SK-MEL-5 (cell line): Measurements from ENCODE around the gene C1orf35. TPM values are rescaled to one million over a fixed set of nuclear protein-coding genes. Genes with fewer than 3 reads are reported as not detected.

Source experiments
- DNase-seq: peaks from one replicate; pipeline ENCODE4 v3.0.0-alpha.2; 2016; ENCODE audit warnings: low read depth, low spot score
- in situ Hi-C: cut with HindIII; loops from 2 replicates; pipeline ENCODE4 v1.10.0; 2016; ENCODE audit warnings: low sequenced_read_pairs, high pct_unique_total_duplicates, low pct_unique_long_range_greater_than_20kb
- total RNA-seq: library from RNA; depleted of rRNA; stranded (reverse); fragments of >200 nt; shearing (Covaris generic); gene quantifications from 2 replicates; pipeline ENCODE4 v1.2.3, GENCODE V29; 2014

Gene C1orf35
- total RNA-seq, 1 experiment from 2014 or later: 11.1 TPM

DNA sequence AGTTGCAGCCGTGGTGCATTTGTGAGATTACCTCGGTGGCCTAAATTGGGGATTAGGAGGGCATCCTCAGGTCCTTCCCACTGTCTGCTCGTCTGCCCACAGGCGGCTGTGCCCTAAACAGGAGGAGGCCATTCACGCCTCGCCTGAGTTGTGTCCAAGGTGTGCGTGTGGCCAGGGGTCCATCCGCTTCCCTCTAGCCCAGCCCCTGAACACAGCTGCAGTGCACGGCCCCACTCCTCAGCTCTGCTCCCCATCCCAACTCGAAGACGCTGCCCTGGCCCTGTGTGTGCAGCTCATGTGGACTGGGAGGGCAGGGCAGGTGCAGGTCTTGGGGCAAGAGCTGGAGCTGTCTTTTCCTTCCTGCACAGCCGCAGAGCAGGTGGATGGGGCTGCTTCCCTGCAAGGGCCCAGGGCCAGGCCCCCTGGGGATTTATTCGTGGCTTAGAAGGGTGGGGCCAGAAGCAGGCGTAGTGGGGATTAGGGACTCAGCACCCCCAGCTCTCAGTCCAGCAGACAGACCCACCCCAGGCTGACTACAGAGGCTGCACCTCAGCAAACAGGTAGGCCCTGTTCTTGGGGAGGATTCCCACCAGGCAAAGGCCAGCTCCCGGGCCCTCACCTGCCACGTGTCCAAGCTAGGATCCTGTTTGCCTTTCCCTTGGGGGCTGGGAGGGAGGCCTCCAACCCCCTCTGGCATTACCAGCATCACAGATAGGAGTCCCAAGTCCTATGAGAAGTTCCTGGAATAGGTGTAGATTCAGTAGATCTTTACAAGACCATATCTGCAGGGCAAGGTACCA, 41.3 kb upstream of the C1orf35 start:
- in situ Hi-C loops: no loop called here
- DNase-seq: no peak

DNA sequence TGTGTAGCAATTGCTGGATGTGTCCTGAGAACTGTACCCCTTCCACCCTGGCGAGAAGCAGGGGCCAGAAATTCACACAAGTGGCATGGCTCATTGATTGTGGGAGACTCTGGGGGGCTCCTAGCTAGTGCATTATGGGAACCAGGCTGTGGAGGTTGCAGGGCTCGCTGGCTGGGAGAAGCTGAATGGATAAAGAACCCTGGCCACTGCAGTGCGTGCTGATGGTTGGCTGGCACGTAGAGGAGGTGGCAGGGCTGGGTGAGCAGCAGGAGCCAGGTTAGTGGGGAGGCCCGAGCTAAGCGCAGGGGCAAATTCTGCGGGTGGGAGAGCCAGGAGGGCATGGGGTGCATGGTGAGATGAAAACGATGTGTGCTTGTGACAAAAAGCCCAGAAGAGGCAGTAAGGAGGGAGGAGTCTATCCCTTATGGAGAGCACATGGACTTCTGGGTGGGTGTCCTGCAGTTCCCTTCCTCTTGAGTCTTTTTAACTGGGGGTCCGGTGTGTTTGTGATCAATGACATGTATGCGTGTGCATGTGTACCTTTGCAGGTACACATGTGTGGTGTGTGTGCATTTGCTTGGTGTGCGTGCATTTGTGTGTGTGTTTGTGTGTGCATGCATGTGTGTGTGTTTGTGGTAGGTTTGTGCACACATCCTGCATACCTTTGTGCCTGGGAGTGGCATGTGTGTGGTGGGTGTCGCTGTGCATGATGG, 40.5 kb upstream of the C1orf35 start:
- DNase-seq: no peak

DNA sequence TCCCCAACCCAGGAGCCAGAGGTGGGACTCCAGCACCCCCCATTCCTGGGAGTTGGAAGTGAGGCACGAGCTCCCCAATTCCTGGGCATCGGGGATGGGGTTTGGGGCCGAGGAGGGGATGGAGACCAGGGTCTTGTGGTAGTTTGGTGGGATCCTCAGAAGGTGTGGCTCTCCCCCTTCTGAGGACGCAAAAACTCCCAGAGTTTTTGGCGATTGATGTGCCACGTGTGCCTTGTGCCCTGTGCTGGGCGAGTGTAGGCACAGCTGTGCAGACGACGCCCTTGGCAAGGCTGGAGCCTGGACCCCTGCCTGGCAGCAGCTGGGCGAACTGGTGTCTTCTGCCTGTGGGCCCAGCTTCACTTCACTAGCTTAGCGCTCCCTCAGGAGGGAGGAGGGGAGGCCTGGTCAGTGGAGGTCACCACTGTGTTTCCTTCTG, 39.6 kb upstream of the C1orf35 start:
- no peak for DNase-seq
- in situ Hi-C loops: no loop called here

More for the DNA sequence above, 40.5 kb upstream of the C1orf35 start:
- in situ Hi-C loops: no loop called here

DNA sequence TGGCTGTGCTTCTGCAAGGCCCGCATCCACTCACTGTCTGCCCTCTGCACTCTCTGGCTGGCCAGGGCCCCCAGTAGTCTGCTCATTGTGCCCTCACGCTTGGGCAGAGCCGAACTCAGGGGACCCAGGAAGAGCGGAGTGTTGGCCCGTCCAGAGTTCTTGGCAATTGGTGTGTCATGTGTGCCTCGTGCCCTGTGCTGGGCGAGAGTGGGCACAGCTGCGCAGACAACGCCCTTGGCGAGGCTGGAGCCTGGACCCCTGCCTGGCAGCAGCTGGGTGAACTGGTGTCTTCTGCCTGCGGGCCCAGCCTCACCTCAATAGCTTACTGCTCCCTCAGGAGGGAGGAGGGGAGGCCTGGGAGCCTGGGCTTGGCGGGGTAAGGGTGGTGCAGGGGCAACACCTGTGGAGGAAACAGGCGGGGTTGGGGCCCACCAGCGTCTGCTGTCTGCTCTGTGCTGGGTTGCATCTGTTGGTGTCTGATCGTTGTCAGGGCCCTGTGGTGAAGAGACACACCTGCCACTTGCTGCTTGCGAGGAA, 39.1 kb upstream of the C1orf35 start:
- in situ Hi-C loops: no loop called here
- DNase-seq: no peak

DNA sequence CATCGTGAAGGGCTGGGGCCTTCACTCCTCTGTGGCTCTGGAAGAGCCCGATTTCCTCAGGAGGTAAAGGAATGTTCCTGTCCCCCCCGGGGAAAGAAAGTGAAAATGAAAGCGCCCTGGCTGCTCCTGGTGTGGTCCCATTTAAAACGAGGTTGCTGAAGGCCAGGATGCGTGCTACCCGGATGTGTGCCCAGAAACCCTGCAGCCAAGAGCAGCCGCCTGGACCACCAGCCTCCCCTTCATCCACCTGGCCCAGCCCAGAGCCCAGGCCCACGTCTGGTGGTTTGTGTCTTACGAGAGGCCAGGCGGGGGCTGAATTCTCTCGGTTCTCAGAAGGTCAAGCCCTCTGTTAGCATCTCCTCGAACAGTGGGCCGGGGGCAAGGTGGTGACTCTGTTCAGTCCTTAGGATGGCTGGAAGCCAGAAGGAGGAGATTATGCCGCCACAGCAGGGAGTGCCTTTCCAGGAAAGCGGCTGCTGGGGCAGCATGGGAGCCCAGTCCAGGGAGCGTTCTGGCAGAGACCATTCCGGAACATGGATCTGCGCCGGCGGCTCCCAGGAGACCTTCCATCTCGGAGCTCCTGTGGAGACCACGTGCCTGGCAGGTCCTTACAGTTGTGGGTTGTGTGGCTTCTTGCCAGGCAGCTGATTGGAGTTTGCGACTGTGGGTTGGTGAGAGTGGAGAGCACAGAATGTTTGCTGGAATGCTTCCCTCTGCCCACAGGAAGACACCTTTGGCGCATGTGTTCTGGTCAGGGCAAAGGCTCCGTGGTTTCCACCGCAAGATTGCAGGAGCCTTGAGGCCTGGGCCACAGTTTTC, 38.3 kb upstream of the C1orf35 start:
- DNase-seq: peak; percentile 24

DNA sequence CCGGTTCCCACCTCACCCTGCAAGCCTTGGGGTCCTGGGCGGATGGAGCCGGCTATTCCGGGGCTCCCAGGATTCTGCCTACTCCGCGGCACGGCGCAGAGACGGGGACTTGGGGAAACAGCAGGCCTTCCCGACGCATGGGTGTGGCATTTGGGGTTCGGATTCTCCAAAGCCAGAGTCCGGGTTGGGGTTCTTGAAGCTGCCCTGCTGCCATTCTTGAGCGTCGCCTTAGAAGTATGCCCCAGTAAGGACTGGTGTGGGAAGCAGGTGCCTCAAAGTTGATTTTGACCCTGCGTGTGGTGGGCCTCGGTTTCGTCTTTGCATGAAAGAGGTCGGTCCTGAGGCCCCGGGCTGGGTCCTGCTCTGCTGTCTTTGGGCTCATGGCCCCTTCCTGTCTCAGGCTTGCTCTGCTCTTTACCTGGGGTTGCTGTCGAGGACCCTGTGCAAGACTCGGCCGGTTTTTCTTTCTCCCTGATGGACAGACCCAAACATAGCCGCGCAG, 37.6 kb upstream of the C1orf35 start:
- no peak for DNase-seq
- in situ Hi-C loops: no loop called here

More for the DNA sequence above, 38.3 kb upstream of the C1orf35 start:
- in situ Hi-C loops: no loop called here

DNA sequence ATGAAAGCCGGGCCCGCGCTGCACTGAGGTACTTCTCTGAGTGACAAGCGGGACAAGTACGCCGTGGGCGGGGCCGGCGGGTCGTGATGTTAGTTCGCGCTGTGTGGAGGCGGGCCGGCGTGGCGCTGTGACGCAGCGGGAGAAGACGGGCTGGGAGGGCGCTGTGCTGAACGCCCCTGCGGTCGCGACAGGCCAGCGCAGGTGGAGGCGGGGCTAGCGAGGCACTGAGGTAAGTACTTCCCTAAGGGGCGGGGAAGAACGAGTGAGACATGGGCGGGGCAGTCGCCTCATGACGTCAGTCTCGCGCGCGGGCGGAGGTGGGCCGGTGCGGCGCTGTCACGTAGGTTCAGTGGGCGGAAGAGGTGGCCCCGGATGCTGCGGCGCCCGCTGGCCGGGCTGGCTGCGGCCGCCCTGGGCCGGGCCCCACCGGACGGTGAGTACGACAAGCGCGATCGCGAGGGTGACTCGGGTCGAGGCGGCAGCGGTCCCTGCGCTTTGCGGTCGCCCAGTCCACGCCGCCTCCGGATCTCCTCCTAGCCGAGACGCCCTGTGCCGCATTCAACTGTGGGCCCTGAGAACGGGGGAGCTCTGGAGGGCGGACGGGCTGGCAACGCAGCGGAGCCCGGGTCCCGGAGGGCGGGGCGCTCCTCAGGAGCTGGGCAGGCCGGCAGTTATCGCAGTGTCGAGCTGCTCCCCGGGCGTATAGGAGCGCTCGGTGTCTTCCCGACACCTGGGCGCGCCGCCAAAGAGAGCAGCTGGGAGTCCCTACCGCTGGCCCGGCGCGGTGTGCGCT, 37.0 kb upstream of the C1orf35 start, which contains the start of gene GUK1:
Gene GUK1 (plus strand): TSS at position 349 of the 793 bp plus-strand sequence. CDS start 24 bp downstream, at position 373.
- peak; percentile 99 for DNase-seq
- in situ Hi-C loops: no loop called here

DNA sequence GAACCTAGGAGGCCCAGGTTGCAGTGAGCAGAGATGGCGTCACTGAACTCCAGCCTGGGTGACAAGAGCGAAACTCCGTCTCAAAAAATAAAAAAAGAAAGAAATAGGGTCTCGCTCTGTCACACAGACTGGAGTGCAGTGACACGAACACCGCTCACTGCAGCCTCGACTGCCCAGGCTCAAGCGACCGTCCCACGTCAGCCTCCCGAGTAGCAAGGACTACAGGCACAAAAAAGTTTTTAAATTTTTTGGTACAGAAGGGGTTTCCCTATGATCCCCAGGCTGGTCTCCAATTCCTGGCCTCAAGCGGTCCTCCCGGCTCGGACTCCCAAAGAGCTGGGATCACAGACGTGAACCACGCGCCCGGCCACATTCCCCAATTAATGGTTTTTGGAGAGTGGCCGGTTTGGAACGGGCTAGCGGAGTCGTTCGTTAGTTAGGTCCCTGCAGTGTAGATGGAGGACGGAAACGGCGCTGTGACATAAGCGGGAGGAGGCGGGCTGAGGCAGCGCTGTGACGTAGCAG, 36.3 kb upstream of the C1orf35 start:
- DNase-seq: no peak
- in situ Hi-C loops: no loop called here

DNA sequence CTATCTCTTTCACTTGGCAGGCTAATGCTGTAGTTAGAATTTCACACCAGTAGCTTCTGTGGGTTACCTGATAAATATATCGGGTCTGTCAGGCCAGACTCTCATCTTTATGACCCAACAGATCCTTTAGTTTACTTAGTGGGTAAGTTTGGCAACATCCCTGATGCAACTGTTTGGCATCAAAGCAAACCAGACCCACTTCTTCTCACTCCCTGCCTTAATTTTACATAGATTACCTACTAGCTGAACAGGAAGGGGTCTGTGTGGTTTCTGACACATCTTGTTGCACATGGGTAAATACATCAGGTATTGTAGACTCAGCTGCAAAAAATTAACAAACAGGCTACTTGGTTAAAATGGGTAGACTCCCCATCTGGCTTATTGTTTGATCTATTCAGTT, 33.8 kb upstream of the C1orf35 start:
- in situ Hi-C loops: no loop called here
- no peak for DNase-seq

DNA sequence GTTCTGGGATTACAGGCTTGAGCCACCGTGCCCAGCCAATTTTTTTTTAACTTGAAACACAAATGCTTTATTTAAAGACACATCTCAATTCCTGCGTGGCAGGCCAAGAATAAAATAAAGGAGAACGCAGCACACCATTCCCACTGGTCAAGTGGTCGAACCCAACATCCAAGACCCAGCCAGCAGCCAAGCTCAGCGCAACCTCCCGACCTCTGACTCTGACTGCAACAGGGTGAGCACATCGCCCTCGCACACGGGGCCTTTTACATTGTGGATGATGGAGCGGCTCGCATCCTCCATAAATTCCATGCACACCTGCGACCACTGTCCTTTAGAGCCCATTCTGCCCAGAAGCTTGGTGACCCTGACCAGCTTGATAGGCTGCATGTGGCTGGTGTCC, 31.5 kb upstream of the C1orf35 start:
- no peak for DNase-seq
- in situ Hi-C loops: no loop called here

DNA sequence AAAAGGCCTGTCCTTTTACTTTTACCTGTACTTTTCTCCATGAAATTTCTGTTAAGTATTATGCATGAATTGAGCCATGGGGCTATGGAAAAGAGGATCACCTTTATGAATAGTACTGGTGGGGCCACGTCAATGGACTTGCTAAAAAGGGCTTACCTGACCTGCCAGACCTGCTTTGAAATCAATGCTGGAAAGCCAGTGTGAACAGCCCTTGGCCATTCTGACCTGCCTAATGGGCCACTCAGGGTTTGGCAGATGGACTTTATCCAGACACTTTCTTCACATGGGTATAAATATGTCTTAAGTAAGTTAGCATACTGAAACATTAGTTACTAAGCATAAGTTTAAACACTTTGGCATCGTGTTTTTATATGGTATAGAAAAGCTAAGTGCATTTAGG, 28.6 kb upstream of the C1orf35 start:
- in situ Hi-C loops: no loop called here
- no peak for DNase-seq

DNA sequence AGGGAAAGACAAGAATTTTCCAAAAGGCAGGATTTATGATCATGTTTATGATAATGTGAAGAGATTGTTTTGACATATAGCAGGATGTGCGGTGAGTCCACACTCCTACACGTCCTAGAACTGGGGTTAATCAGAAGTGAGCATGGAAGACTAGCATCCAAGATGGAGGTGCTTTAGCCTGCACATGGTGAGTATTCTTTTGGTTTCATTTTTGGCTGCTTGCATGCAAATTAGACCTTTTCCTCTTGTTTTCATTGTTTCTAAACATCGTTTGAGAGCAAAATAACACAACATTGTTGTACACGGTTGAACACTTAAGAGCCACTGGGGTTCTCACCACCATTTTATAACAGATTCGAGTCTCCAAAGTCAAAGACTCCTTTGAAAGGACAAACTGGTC, 22.1 kb upstream of the C1orf35 start:
- in situ Hi-C loops: no loop called here
- no peak for DNase-seq

DNA sequence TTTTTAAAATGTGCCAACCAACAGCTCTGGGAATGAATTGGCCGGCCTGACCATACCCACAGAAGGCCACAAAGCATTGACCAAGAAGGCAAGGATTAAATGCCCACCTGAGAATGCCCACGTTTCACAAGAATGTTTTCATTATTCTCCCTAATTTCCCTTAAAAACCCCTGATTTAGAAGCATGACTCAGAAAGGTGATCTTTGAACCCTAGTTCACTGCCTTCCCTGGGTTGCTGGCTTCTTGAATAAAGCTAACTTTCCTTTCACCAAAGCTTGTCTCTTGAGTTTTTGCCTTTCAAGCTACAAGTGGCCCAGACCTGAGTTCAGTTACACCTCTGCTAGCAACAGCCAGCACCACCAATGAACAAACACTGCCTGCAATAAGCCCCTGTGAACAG, 20.4 kb upstream of the C1orf35 start:
- no peak for DNase-seq
- in situ Hi-C loops: no loop called here

DNA sequence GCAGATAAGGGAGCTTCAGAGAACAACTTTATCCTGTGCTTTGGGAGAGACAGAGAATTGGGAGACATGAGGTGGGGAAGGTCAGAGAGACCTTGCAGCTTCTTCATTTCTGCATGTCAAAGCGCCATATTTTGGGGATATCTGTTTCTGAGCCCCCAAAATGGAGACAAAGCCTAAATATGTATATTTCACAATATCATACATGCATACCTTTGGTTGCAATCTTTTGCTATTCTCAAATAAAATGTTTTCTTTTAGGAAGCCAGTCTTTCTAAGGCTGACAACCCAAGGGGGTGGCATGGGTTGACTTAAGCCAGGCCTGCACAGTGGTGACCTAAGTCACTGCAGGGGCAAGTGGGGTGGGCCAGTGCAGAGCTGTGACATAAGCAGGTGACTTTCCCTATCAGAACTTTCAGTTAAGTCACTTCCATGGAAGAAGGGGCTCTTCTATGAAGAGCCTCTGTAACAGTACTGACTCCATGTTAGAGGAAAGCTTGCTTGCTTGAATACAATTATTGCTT, 19.9 kb upstream of the C1orf35 start:
- in situ Hi-C loops: no loop called here
- DNase-seq: no peak

DNA sequence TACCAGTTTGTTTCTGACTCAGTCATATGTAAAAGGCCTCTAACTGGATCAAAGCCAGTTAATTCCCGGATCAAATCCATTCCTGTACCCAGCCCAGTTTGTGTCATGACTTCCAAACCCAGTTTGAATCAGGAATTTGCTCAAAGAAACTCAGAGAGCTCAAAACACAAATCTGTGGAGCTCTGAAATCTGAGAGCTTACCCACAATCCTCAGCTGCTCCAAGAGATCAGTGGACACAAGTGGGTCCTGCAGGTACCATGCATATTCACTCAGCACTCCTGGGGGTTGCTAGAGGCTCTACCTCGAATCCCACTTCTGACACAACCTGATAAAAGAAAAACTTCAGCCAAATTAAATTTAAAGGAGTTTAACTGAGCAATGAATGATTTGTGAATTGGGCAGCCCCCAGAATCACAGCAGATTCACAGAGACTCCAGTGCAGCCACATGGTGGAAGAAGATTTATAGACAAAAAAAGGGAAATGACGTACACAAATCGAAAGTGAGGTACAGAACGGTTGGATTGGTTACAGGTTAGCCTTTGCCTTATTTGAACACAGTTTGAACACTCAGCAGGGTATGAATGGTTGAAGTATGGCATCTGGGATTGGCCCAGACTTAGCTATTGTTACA, 17.8 kb upstream of the C1orf35 start:
- DNase-seq: no peak
- in situ Hi-C loops: no loop called here

DNA sequence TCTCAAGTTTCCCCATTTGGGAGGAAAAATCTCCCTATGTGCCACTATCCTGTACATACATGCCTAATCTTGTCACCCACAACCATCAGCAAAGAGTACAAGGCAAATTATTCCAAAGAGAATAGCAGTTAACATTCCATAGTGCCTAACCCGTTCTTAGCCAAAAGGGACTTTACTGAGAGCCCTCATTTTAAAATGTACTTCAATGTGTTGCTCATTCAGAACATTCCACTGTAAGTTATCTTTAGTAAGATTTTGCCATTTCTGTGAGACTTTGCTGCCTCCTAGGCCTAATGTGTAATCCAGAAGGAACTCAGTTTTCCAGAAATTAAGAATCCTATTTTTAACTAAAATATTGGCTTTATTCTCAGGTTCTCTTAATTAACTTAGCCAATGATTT, 17.2 kb upstream of the C1orf35 start:
- no peak for DNase-seq
- in situ Hi-C loops: no loop called here
